GM12878 (cell line): ENCODE data around the gene GADD45A. TPM values are rescaled to one million over a fixed set of nuclear protein-coding genes. Genes with fewer than 3 reads are reported as not detected.

ENCODE experiments used
- ATAC-seq: fragments of 200-7000 bp; cut with Tn5 transposase; 3 replicates; pipeline ENCODE4 v1.9.1; 2020; ENCODE audit warnings: mild to moderate bottlenecking, moderate library complexity
- BruUV-seq: library from RNA; stranded (reverse); fragments of 400-500 nt; replicated peaks from 2 replicates; lab custom pipeline; 2021; lab: Mats Ljungman, UMichigan
- CTCF ChIA-PET: fragments of 300-600 bp; sonication (Branson Sonifier 250); formaldehyde crosslinking; extraction: SDS; loops from one replicate; lab custom pipeline; 2021; ENCODE audit warnings: inconsistent platforms; lab: Yijun Ruan, JAX
- POLR2A ChIA-PET: fragments of 350-600 bp; formaldehyde crosslinking; extraction: SDS; loops from one replicate; lab custom pipeline; 2021; ENCODE audit warnings: inconsistent platforms; lab: Charles Lee
- RAD21 ChIA-PET: fragments of 300-600 bp; sonication (Branson Sonifier 250); formaldehyde crosslinking; loops from one replicate; lab custom pipeline; 2023; ENCODE audit warnings: antibody characterized with exemption; ENCODE audit not compliant: unreplicated experiment; lab: Charles Lee
- SMC1A ChIA-PET: fragments of 300-600 bp; sonication (Branson Sonifier 250); formaldehyde crosslinking; loops from one replicate; lab custom pipeline; 2023; ENCODE audit not compliant: unreplicated experiment, uncharacterized antibody; lab: Charles Lee
- DNase-seq: peaks from one replicate; pipeline ENCODE4 v3.0.0-alpha.2; 2011; ENCODE audit warnings: low read depth, low spot score
- FAIRE-seq: peaks from 3 replicates; lab custom pipeline; 2011; peaks lifted over from hg19 to GRCh38; lab: Jason Lieb, UNC
- H2AFZ ChIP-seq: 2 replicates; pipeline ENCODE4 v1.6.0; 2011; ENCODE audit warnings: low read depth, low read length, control low read depth; ENCODE audit not compliant: control insufficient read depth
- H3K27ac ChIP-seq: 2 replicates; pipeline ENCODE4 v1.5.1; 2011; ENCODE audit warnings: control low read depth; ENCODE audit not compliant: control insufficient read depth, insufficient read depth
- H3K27me3 ChIP-seq, 2 experiments: replicated peaks in 1 of 2; 2 replicates each; pipeline versions ENCODE4 v1.6.0 to v1.6.1; 2011; ENCODE audit warnings: low read length in 1 of 2; ENCODE audit not compliant: control insufficient read depth in 2 of 2, insufficient read depth in 2 of 2
- H3K36me3 ChIP-seq, 2 experiments: 2 replicates each; pipeline ENCODE4 v1.5.1; 2011; ENCODE audit warnings: low read length in 1 of 2; ENCODE audit not compliant: control insufficient read depth in 2 of 2, insufficient read depth in 2 of 2
- H3K4me1 ChIP-seq: 2 replicates; pipeline ENCODE4 v1.6.1; 2011; ENCODE audit warnings: mild to moderate bottlenecking, low read length, moderate library complexity, mixed read lengths; ENCODE audit not compliant: control insufficient read depth, insufficient read depth
- H3K4me2 ChIP-seq: 2 replicates; pipeline ENCODE4 v1.6.0; 2011; ENCODE audit warnings: control low read depth; ENCODE audit not compliant: control insufficient read depth, insufficient read depth
- H3K4me3 ChIP-seq: fragments of 200-600 bp; sonication (generic); 2 replicates; pipeline ENCODE4 v1.5.1; 2016
- H3K79me2 ChIP-seq: 2 replicates; pipeline ENCODE4 v1.6.0; 2011; ENCODE audit warnings: low read length; ENCODE audit not compliant: control insufficient read depth, insufficient read depth
- H3K9ac ChIP-seq: 2 replicates; pipeline ENCODE4 v1.8.0; 2011; ENCODE audit warnings: low read length, control low read depth, mixed read lengths; ENCODE audit not compliant: control insufficient read depth, insufficient read depth
- H3K9me3 ChIP-seq: replicated peaks from 3 replicates; pipeline ENCODE4 v1.5.1; 2011; ENCODE audit warnings: mild to moderate bottlenecking, low read length; ENCODE audit not compliant: control insufficient read depth, insufficient read depth
- H4K20me1 ChIP-seq: 2 replicates; pipeline ENCODE4 v1.6.0; 2011; ENCODE audit not compliant: control insufficient read depth, insufficient read depth
- BCLAF1 ChIP-seq: fragments of 450-650 bp; IDR thresholded peaks from 2 replicates; pipeline ENCODE4 v1.6.1; 2017; ENCODE audit warnings: antibody characterized with exemption, mild to moderate bottlenecking, moderate library complexity
- CBX3 ChIP-seq: fragments of 200-600 bp; sonication (generic); IDR thresholded peaks from 2 replicates; pipeline ENCODE4 v1.6.1; 2016; ENCODE audit warnings: low read depth, borderline replicate concordance
- CBX5 ChIP-seq: sonication (generic); IDR thresholded peaks from 2 replicates; pipeline ENCODE4 v1.6.1; 2016; ENCODE audit warnings: low read depth, moderate library complexity, mild to moderate bottlenecking, inconsistent platforms
- CHD4 ChIP-seq: fragments of 200-600 bp; sonication (generic); IDR thresholded peaks from 2 replicates; pipeline ENCODE4 v1.6.1; 2016; ENCODE audit warnings: mild to moderate bottlenecking
- EZH2 ChIP-seq: IDR thresholded peaks from 2 replicates; pipeline ENCODE4 v1.6.1; 2012; ENCODE audit warnings: low read depth, mild to moderate bottlenecking, control low read depth, inconsistent platforms, low read length, borderline replicate concordance; ENCODE audit not compliant: control insufficient read depth
- HDAC6 ChIP-seq: fragments of 200-600 bp; sonication (generic); IDR thresholded peaks from one replicate; pipeline ENCODE4 v1.8.0; 2017; ENCODE audit warnings: antibody characterized with exemption; ENCODE audit not compliant: unreplicated experiment
- NR2C1 ChIP-seq: fragments of 450-650 bp; IDR thresholded peaks from 2 replicates; pipeline ENCODE4 v1.6.1; 2017; ENCODE audit warnings: antibody characterized with exemption, mild to moderate bottlenecking, moderate library complexity
- RAD51 ChIP-seq: fragments of 450-650 bp; IDR thresholded peaks from 2 replicates; pipeline ENCODE4 v1.6.1; 2016; ENCODE audit warnings: moderate library complexity, mild to moderate bottlenecking, inconsistent platforms
- RB1 ChIP-seq: fragments of 450-650 bp; formaldehyde crosslinking; IDR thresholded peaks from 2 replicates; pipeline ENCODE4 v1.6.1; 2017; ENCODE audit warnings: mild to moderate bottlenecking, borderline replicate concordance
- SMAD1 ChIP-seq: fragments of 450-650 bp; IDR thresholded peaks from 2 replicates; pipeline ENCODE4 v1.6.1; 2018; ENCODE audit warnings: mild to moderate bottlenecking, low read depth; ENCODE audit not compliant: partially characterized antibody
- SPI1 ChIP-seq: IDR thresholded peaks from 2 replicates; pipeline ENCODE4 v1.6.1; 2011; ENCODE audit warnings: low read depth, mild to moderate bottlenecking, low read length, moderate library complexity, borderline replicate concordance; ENCODE audit not compliant: insufficient read depth
- STAT1 ChIP-seq: fragments of 450-650 bp; conservative IDR thresholded peaks from 2 replicates; pipeline ENCODE4 v1.6.1; 2014; ENCODE audit warnings: antibody characterized with exemption, mild to moderate bottlenecking
- TARDBP ChIP-seq: IDR thresholded peaks from 2 replicates; pipeline ENCODE4 v1.6.1; 2016; ENCODE audit warnings: borderline replicate concordance
- TBL1XR1 ChIP-seq: IDR thresholded peaks from 2 replicates; pipeline ENCODE4 v1.6.1; 2012; ENCODE audit warnings: low read depth, low read length, improper control_type of control experiment
- ZBED1 ChIP-seq: IDR thresholded peaks from 2 replicates; pipeline ENCODE4 v1.6.1; 2016; ENCODE audit warnings: borderline replicate concordance
- WGBS: methylation state at CpG from one replicate; pipeline ENCODE4 v1.1.6; 2016; ENCODE audit warnings: low lambda C conversion rate; ENCODE audit not compliant: insufficient replicate concordance, insufficient coverage; ENCODE audit errors: missing lambda C conversion rate; 5-methylcytosine and 5-hydroxymethylcytosine counted together
- in situ Hi-C: fragments of 300-500 bp; cut with MboI; formaldehyde crosslinking; loops from 9 replicates; pipeline ENCODE4 v1.14.3; 2018; ENCODE audit warnings: mixed read lengths
- intact Hi-C: fragments of 100-400 bp; cut with micrococcal nuclease; formaldehyde crosslinking; loops from one replicate; pipeline ENCODE4 v1.14.2; 2022; ENCODE audit not compliant: unreplicated experiment
- polyA plus RNA-seq, 11 experiments: library from polyadenylated mRNA; depleted of rRNA in 4 of 11; unstranded in 6 of 11; stranded (reverse) in 5 of 11; fragments of >200 nt; fragmentation: Nextera tagmentation in 4 of 11; fragmentation: Illumina TruSeq in 1 of 11; extraction: Ambion mirVana in 4 of 11; extraction: Trizol in 1 of 11; gene quantifications; 1 replicate in 1 of 11; 2 replicates in 10 of 11; pipeline versions ENCODE4 v1.2.1 to v1.2.3, GENCODE V29; 2011 to 2016; ENCODE audit warnings: inconsistent platforms in 2 of 11, missing spikeins in 2 of 11, low read depth in 1 of 11
- total RNA-seq, 4 experiments: library from RNA; depleted of rRNA in 3 of 4; stranded (reverse); fragments of >200 nt in 3 of 4; fragmentation: Illumina TruSeq in 1 of 4; extraction: Trizol in 1 of 4; gene quantifications; 2 replicates each; pipeline versions ENCODE4 v1.2.1 to v1.2.3, GENCODE V29; 2013 to 2021
- TF ChIP-seq, protein P1 (sequence below): fragments of 450-650 bp; IDR thresholded peaks from 2 replicates; pipeline ENCODE4 v1.6.1; 2017; ENCODE audit warnings: borderline replicate concordance

GADD45A gene
- total and polyA plus RNA-seq, 10 of the 15 experiments (the other 5 are each of a cell fraction or from before 2014, with no cell fraction given) = 4.7 to 48.9 (median 18.5) TPM

DNA sequence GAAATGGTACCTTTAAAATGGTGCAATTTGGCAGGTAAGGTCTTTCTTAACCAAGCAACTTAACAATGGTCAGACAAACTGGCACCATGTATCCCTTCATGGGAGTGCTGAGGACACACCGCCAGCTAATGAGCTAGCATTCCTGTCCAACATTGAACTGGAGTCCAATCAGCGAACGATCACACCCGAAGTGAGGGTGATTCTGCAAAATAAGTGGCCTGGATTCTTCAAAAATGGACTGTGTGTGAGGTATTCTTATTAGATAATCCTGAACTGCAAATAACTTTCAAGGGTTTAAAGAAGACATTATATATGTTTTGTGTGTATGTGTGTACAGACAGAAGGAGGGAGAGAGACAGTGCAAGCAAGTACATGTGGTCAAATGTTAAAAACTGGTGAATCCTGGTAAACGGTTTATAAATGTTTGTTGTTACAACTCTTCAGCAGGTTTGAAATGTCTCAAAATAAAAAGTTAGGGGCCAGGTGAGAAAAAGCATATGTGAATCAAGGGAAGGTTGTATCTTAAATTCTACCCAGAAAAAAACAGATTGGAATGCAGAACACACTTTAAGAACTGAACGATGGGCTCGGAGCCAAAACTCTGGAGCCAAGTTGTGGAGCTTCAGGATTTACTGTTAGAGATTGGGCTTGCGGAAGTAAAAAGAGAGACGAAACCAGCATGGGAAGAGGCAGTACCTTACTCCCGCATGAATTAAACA is 20.9 kb downstream of the GADD45A start:
- RAD21 ChIA-PET = interaction anchor here (1.5 kb wide), 1 partner anchor 60 kb away, joined by 3 read pairs; no protein-coding TSS in a partner anchor
- no peaks in the 10 kb centered on the region for H3K4me1 ChIP-seq
- no peaks in the 10 kb centered on the region for H3K9me3 ChIP-seq
- SMC1A ChIA-PET = interaction anchor here (1.0 to 3.1 kb wide), 4 partner anchors 10 to 54 kb away, joined by 3 to 8 read pairs (median 4); no protein-coding TSS in a partner anchor
- intact Hi-C loops (no loop called here), in situ Hi-C loops (no loop called here)
- no peaks in the 10 kb centered on the region for H3K79me2 ChIP-seq
- DNase-seq = no peak
- H3K27ac ChIP-seq = no peak overlapping the region
- H2AFZ ChIP-seq = no peak overlapping the region
- CTCF ChIA-PET = interaction anchor here (1.3 to 1.8 kb wide), 2 partner anchors 9 to 14 kb away, joined by 4 to 5 read pairs; no protein-coding TSS in a partner anchor
- H3K36me3 ChIP-seq = no peaks in the 10 kb centered on the region
- 76% methylated on average over 10 of the region's 10 CpGs for WGBS
- H3K4me2 ChIP-seq = no peak overlapping the region
- FAIRE-seq = no peak
- H4K20me1 ChIP-seq = no peaks in the 10 kb centered on the region
- H3K9ac ChIP-seq = no peak overlapping the region
- POLR2A ChIA-PET = interaction anchor here (1.9 kb wide), 1 partner anchor 15 kb away, joined by 6 read pairs; no protein-coding TSS in a partner anchor
- no TSS peak for BruUV-seq
- ATAC-seq = no peak
- H3K27me3 ChIP-seq = no peaks in the 10 kb centered on the region; a peak in 2 of 4 replicates
- TF ChIP-seq TARDBP = no peak
- TF ChIP-seq ZBED1 = no peak
- TF ChIP-seq TBL1XR1 = no peak
- TF ChIP-seq CBX3 = no peak
- no peak for TF ChIP-seq CBX5
- TF ChIP-seq NR2C1 = no peak
- no peak for TF ChIP-seq SPI1
- TF ChIP-seq SMAD1 = no peak
- TF ChIP-seq, protein P1, sequence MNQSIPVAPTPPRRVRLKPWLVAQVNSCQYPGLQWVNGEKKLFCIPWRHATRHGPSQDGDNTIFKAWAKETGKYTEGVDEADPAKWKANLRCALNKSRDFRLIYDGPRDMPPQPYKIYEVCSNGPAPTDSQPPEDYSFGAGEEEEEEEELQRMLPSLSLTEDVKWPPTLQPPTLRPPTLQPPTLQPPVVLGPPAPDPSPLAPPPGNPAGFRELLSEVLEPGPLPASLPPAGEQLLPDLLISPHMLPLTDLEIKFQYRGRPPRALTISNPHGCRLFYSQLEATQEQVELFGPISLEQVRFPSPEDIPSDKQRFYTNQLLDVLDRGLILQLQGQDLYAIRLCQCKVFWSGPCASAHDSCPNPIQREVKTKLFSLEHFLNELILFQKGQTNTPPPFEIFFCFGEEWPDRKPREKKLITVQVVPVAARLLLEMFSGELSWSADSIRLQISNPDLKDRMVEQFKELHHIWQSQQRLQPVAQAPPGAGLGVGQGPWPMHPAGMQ = no peak
- no peak for TF ChIP-seq RAD51
- TF ChIP-seq HDAC6 = no peak
- no peak for TF ChIP-seq EZH2
- no peak for TF ChIP-seq RB1
- TF ChIP-seq CHD4 = no peak
- no peak for TF ChIP-seq BCLAF1
- no peak for TF ChIP-seq STAT1
- no peak overlapping the region for H3K4me3 ChIP-seq
